ENCODE results near the gene WFDC10B. TPM values are rescaled to one million over a fixed set of nuclear protein-coding genes. Genes with fewer than 3 reads are reported as not detected.

WFDC10B gene
- total RNA-seq, 1 experiment from 2014 or later = 0.42 TPM

DNA sequence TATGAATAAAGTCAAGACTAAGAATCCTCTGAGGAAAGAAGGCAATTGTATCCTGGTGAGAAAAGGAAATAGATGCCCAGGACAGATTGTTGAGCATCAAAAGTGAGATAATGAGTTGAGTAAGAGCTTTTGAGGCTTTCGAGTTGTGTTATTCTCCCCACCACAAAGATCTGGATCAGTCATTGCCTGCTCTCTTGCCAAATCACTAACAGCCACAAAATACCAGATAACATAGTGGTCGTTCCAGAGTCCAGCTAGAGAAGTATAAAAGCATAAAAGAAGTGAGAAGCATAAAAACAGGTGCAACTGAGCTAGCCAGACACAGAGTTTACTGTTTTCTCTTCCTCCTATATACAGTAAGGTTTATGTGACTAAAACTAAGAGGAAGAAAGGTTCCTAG is 22.2 kb upstream of the WFDC10B start:
- POLR2A ChIA-PET = no interaction called here

GRCh38 chr20:45725134-45725533 is 20.3 kb upstream of the WFDC10B start:
- H3K27me3 Mint-ChIP-seq (ENCODE audit: low read depth) = no peaks in the 10 kb centered on the region; the same call in 1 of the 2 replicates
- no peak overlapping the region for H3K27ac Mint-ChIP-seq

More for the DNA sequence above, 22.2 kb upstream of the WFDC10B start:
- DNase-seq (ENCODE audit: low spot score) (no peak), ATAC-seq (no peak)
- CTCF ChIA-PET = interaction anchor here (2.3 kb wide), 1 partner anchor 98 kb away, joined by 5 read pairs; the partner anchor contains the start of gene WFDC10A
- Mint-ChIP-seq H3K4me1 (0 out of 2 replicates have a peak, but pooled peaks cover 2% of the 10 kb centered on the region), H3K4me3 (no peak overlapping the region), H3K9me3 (peaks cover 37% of the 10 kb centered on the region), H3K27me3 (ENCODE audit: low read depth) (no peaks in the 10 kb centered on the region; the same call in 1 of the 2 replicates), H3K27ac (no peak overlapping the region), H3K36me3 (peaks cover 24% of the 10 kb centered on the region)
- no peak for TF ChIP-seq ZSCAN18 (CRISPR knock-in tag; IDR thresholded peaks at IDR 0.05)
- no peak for TF ChIP-seq ZNF416 (CRISPR knock-in tag; IDR thresholded peaks at IDR 0.05)
- TF ChIP-seq ZNF396 (CRISPR knock-in tag; IDR thresholded peaks at IDR 0.05; ENCODE audit: borderline replicate concordance) = no peak
- TF ChIP-seq GABPB1 (CRISPR knock-in tag; IDR thresholded peaks at IDR 0.05) = no peak
- TF ChIP-seq KAT7 (CRISPR knock-in tag; IDR thresholded peaks at IDR 0.05; ENCODE audit: borderline replicate concordance) = no peak

GRCh38 chr20:45722047-45722446 is 17.2 kb upstream of the WFDC10B start, which contains the start of gene SPINT4:
Gene SPINT4, plus strand, starts transcription at chr20:45722347. Its CDS starts 21 bp downstream, at chr20:45722368.
- ChIA-PET CTCF (no interaction called here), POLR2A (no interaction called here)
- Mint-ChIP-seq H3K4me1 (0 out of 2 replicates have a peak, but pooled peaks cover 2% of the 10 kb centered on the region), H3K9me3 (peaks cover 20% of the 10 kb centered on the region), H3K36me3 (peaks cover 4% of the 10 kb centered on the region), H3K27ac (no peak within 1 kb of the TSS), H3K4me3 (no peak within 1 kb of the TSS), H3K27me3 (ENCODE audit: low read depth) (no peaks in the 10 kb centered on the region; the same call in 1 of the 2 replicates)
- ATAC-seq (no peak), DNase-seq (ENCODE audit: low spot score) (no peak)
- TF ChIP-seq, protein P1, sequence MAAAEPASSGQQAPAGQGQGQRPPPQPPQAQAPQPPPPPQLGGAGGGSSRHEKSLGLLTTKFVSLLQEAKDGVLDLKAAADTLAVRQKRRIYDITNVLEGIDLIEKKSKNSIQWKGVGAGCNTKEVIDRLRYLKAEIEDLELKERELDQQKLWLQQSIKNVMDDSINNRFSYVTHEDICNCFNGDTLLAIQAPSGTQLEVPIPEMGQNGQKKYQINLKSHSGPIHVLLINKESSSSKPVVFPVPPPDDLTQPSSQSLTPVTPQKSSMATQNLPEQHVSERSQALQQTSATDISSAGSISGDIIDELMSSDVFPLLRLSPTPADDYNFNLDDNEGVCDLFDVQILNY (CRISPR knock-in tag; IDR thresholded peaks at IDR 0.05) = no peak
- TF ChIP-seq USF1 (CRISPR knock-in tag; IDR thresholded peaks at IDR 0.05) (no peak), ZNF263 (CRISPR knock-in tag; IDR thresholded peaks at IDR 0.05; ENCODE audit: low read depth) (no peak), ZNF425 (CRISPR knock-in tag; conservative IDR thresholded peaks at IDR 0.05) (no peak), ZNF396 (CRISPR knock-in tag; IDR thresholded peaks at IDR 0.05; ENCODE audit: borderline replicate concordance) (no peak), PRRX2 (CRISPR knock-in tag; IDR thresholded peaks at IDR 0.05) (no peak), NFATC4 (CRISPR knock-in tag; IDR thresholded peaks at IDR 0.05) (no peak), ZNF423 (CRISPR knock-in tag; IDR thresholded peaks at IDR 0.05) (no peak), IRF1 (CRISPR knock-in tag; IDR thresholded peaks at IDR 0.05) (no peak), SP1 (CRISPR knock-in tag; conservative IDR thresholded peaks at IDR 0.05) (no peak), SMAD3 (CRISPR knock-in tag; IDR thresholded peaks at IDR 0.05; ENCODE audit: borderline replicate concordance) (no peak), EMX1 (CRISPR knock-in tag; IDR thresholded peaks at IDR 0.05) (no peak), ZNF138 (CRISPR knock-in tag; conservative IDR thresholded peaks at IDR 0.05) (no peak), FOXJ3 (CRISPR knock-in tag; IDR thresholded peaks at IDR 0.05; ENCODE audit: borderline replicate concordance) (no peak), NR2C2 (CRISPR knock-in tag; IDR thresholded peaks at IDR 0.05) (no peak)
- TF ChIP-seq, protein P2, sequence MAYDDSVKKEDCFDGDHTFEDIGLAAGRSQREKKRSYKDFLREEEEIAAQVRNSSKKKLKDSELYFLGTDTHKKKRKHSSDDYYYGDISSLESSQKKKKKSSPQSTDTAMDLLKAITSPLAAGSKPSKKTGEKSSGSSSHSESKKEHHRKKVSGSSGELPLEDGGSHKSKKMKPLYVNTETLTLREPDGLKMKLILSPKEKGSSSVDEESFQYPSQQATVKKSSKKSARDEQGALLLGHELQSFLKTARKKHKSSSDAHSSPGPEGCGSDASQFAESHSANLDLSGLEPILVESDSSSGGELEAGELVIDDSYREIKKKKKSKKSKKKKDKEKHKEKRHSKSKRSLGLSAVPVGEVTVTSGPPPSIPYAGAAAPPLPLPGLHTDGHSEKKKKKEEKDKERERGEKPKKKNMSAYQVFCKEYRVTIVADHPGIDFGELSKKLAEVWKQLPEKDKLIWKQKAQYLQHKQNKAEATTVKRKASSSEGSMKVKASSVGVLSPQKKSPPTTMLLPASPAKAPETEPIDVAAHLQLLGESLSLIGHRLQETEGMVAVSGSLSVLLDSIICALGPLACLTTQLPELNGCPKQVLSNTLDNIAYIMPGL (CRISPR knock-in tag; IDR thresholded peaks at IDR 0.05) = no peak

More at GRCh38 chr20:45725134-45725533, 20.3 kb upstream of the WFDC10B start:
- Mint-ChIP-seq H3K4me1 (0 out of 2 replicates have a peak, but pooled peaks cover 2% of the 10 kb centered on the region), H3K9me3 (peaks cover 22% of the 10 kb centered on the region), H3K4me3 (no peak overlapping the region), H3K36me3 (peaks cover 10% of the 10 kb centered on the region)
- ATAC-seq = no peak
- DNase-seq (ENCODE audit: low spot score) = no peak
- ChIA-PET POLR2A (no interaction called here), CTCF (no interaction called here)
- no peak for TF ChIP-seq ZBTB43 (CRISPR knock-in tag; IDR thresholded peaks at IDR 0.05)
- TF ChIP-seq GABPB1 (CRISPR knock-in tag; IDR thresholded peaks at IDR 0.05) = peak; percentile 43; the same call in 1 of the 2 replicates
- no peak for TF ChIP-seq OVOL2 (CRISPR knock-in tag; IDR thresholded peaks at IDR 0.05; ENCODE audit: borderline replicate concordance)

Measured in WTC11 (cell line).